Posterior cingulate gyrus (tissue), 11 donors: ENCODE data around the gene PHF14.

Experiments
- DNase-seq, 10 donors: peaks; one replicate each; pipeline versions ENCODE4 v3.0.0 to v3.0.0-alpha.2; 2020 to 2021; ENCODE audit warnings: mixed read lengths in 3 of 10
- intact Hi-C: fragments of 100-400 bp; cut with DNase I; formaldehyde crosslinking; loops from one replicate; pipeline ENCODE4 v1.15.1; 2023

PHF14 gene

DNA sequence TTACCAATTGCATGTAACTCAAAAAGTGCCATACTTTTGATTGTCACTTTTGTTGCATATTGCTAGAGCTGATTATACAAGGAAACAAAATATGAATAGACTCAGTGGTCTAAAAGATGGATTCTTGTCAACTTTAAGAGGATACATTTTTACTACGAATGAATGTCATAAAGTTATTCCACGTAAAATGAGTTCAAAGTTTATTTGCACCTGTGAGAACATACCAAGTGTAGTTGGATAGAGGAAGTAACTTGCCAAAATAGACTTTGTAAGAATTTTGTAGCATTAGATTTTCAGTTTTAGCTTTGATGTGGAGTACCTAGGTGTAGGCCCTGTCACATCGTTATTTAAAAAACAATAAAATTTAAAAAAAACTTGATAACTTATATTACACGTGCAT lies 106.2 kb downstream of the PHF14 start:
- intact Hi-C loops, result no loop called here
- DNase-seq, result no peak

DNA sequence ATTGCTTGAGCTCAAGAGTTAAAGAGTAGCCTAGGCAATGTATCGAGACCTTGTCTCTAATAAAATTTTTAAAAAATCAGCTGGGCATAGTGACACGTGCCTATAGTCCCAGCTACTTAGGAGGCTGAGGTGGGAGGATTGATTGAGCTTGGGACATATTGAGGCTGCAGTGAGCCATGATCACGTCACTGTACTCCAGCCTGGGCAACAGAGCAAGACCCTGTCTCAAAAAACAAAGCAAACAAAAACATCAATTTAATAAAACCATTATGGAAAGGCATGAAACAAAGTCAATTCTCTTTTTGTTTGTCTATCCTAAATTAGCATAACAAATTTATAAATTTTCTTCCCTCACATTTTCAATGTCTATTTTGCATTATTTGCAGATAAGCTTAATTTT lies 108.4 kb downstream of the PHF14 start:
- DNase-seq, result no peak
- intact Hi-C loops, result no loop called here

DNA sequence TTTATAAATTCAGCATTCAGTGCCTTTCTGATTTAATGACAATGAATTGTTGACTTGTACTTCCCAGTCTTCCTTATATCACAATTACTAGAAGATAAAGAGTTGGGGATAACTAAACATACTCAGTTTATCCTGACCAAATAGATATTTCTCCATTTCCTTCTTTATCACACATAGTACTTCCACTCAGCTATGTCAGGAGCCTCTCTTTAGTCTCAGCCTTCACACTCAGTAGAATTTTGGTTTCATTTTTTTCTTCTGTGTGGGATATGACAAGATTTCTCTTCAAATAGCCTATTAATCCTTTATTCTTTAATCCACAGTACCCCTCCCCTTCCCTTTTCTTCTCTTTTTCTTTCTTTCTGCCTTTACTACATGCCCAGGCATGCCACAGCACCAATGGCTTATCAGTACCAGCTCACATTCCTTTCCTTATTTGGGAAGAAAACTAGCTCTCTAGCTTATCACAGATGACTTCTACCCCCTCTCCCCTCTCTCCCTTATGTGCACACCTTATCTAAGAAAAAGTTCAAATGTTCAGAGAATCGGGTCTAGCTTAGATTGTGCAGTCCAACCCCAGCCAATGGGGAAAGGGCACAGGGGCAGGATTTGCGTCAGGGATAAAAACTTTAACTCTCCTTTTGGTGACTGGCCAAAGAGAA lies 109.0 kb downstream of the PHF14 start:
- intact Hi-C loops, result no loop called here
- DNase-seq, result no peak

- no peak for DNase-seq
- intact Hi-C loops, result no loop called here
Observed at GRCh38 chr7:11083214-11083568, 109.5 kb downstream of the PHF14 start.

- intact Hi-C loops, result no loop called here
- no peak for DNase-seq
Observed at GRCh38 chr7:11104578-11104977, 130.9 kb downstream of the PHF14 start.

GRCh38 chr7:11109659-11110058 lies 136.0 kb downstream of the PHF14 start:
- intact Hi-C loops, result no loop called here
- no peak for DNase-seq

GRCh38 chr7:11120068-11120664 lies 146.5 kb downstream of the PHF14 start:
- intact Hi-C loops, result no loop called here
- DNase-seq, result no peak

- DNase-seq, result no peak
- intact Hi-C loops, result no loop called here
Observed at GRCh38 chr7:11120675-11121220, 147.1 kb downstream of the PHF14 start.

GRCh38 chr7:11124856-11125559 lies 151.3 kb downstream of the PHF14 start:
- intact Hi-C loops, result no loop called here
- no peak for DNase-seq

DNA sequence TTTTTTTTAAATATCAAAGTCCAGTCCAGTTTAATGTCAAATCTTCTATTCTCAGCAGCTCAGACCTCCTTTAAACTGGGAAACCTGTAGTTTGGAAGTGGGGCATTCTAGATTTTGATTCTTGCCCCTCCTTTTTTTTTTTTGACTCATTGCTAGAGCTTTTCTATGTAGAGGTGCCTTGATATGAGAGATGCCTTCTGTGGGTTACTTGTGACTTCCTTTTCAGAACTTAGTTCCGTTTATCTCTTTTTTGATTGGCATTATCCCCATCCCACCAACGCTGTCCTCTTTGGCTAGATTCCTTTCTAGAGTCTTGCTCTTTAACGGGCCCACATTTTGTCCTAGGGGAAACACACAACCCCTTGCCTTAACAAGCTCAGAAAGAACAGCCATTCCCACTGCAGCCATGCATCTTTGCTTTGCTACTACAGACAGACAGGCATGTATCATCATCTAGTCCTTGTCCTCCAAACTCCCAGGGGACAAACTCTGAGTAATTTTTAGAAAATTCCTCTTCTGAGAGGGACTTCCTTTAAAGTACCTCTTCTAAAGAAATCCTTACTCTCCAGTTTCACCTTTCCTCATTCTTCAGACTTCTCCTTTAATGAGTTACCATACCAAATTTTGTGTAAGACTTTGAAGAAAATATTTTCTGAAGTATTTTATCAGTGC lies 153.6 kb downstream of the PHF14 start:
- intact Hi-C loops, result no loop called here
- no peak for DNase-seq

GRCh38 chr7:11127988-11128387 lies 154.3 kb downstream of the PHF14 start:
- no peak for DNase-seq
- intact Hi-C loops, result no loop called here

DNA sequence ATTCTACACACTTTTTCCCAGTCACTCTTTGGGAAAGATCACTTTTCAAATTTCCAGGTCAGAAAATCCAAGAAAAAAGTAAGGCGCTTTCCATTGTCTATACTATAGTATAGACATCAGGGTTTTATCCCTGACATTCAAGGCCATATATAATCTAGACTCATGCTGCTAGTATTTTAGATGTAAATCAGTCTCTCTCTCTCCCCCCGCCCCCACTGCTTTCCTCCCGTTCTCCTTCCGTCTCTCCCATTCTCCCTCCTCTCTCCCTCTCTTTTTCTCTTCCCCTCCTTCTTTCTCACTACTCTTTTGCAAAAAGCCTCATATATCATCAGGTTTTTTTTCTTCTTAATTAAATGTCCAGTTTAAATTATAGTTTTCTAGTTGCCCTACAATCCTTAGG lies 154.8 kb downstream of the PHF14 start:
- DNase-seq, result no peak
- intact Hi-C loops, result no loop called here

DNA sequence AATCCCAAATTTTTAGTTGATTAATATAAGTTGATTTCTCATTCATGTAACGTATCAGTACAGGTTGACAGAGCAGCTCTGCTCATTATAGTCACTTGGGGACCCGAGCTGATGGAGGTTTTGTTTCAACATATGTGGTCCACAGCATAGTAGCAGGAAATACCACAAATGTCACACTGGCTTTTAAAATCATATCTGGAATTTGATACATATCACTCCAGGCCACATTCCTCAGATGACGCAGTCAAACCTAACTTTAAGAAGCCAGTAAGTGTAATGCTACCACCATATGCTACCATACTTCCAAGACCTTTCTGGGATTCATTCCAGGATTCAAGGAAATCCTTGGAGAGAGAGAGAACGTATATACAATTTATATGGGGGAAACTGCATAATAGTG lies 156.3 kb downstream of the PHF14 start:
- DNase-seq, result no peak
- intact Hi-C loops, result no loop called here

DNA sequence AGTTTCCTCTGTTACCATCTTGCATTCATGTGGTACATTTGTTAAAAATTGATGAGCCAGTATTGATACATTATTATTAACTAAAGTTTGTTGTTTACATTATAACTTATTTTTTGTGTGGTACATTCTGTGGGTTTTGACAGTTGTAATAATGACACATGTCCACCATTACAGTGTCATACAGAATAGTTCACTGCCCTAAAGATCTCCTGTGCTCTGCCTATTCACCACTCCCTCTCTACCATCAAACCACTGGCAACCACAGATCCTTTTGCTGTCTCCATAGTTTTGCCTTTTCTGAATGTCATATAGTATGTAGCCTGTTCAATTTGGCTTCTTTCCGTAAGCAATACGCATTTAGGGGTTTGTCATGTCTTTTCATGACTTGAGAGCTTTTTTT lies 156.9 kb downstream of the PHF14 start:
- no peak for DNase-seq
- intact Hi-C loops, result no loop called here

DNA sequence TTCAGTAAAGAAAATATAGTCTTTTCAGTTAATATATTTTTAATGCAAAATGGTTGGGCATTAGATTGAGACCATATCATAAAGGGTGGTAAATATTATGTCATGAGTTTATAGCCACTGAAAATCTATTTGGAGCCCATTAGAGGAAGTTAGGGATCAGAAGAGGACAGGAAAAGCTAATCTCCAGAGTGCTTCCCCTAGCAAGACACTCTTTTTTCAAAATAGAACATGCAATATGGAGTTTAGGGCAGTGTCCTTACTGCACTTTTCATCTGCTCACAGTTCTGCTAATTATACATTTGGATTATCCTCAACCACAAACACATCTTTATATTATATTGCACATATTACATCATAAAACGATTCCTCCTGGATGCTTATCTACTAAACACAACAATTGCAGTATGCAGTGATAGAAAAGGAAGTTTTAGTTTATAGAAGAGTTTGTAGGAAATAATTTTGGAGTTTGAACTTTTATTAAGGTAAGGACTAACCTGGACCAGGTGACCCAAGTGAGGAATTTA lies 159.8 kb downstream of the PHF14 start:
- no peak for DNase-seq
- intact Hi-C loops, result no loop called here

GRCh38 chr7:11135573-11135972 lies 161.9 kb downstream of the PHF14 start:
- intact Hi-C loops, result no loop called here

DNA sequence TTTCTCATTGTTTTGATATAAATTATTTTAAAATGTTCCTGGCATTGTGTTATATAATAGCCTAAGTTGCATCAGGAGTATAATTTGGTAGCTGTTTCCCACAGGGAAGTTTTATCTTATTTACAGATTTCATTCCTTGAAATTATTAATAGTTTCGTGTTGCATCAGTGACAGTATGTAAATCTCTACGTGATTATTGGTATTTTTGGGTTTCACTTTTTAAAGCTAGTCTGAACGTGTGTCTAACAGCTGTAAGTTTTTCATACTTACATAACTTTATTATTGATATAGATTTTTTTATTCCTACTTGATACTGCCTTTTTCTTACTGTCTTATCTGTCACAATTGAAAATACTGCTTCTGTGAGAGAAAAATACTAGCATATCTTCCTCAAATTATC lies 167.9 kb downstream of the PHF14 start:
- intact Hi-C loops, result no loop called here
- no peak for DNase-seq

More at GRCh38 chr7:11135573-11135972, 161.9 kb downstream of the PHF14 start:
- no peak for DNase-seq

- no peak for DNase-seq
- intact Hi-C loops, result no loop called here
Observed at GRCh38 chr7:11153694-11154093, 180.0 kb downstream of the PHF14 start.

GRCh38 chr7:11155883-11156282 lies 182.2 kb downstream of the PHF14 start:
- DNase-seq, result no peak
- intact Hi-C loops, result no loop called here

DNA sequence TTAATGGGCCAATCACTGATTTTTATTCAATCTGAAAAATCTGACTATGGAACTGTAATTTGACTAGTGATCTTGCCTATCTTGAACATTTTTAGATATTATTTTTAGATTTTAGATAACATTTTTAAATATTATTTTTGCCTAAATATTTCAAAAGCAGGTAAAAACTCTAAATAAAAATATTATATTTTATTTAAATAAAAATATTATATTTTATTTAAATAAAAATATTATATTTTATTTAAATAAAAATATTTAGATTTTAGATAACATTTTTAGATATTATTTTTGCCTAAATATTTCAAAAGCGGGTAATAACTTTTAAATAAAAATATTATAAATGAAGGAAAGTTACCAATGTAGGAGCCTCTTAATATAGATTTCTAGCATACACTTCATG lies 187.8 kb downstream of the PHF14 start:
- intact Hi-C loops, result no loop called here
- DNase-seq, result no peak

- intact Hi-C loops, result no loop called here
- no peak for DNase-seq
Observed at GRCh38 chr7:11163220-11163619, 189.5 kb downstream of the PHF14 start.
